GM12892 (cell line): ENCODE data around the gene ABCC1.

Experiments
- POLR2A ChIP-seq: IDR thresholded peaks from 2 replicates; pipeline ENCODE4 v1.6.1; 2011; ENCODE audit warnings: low read depth, low read length, control low read depth
- POLR2AphosphoS5 ChIP-seq: IDR thresholded peaks from 2 replicates; pipeline ENCODE4 v1.6.1; 2011; ENCODE audit warnings: low read depth, low read length, control low read depth
- TAF1 ChIP-seq: IDR thresholded peaks from 2 replicates; pipeline ENCODE4 v1.6.1; 2011; ENCODE audit warnings: low read depth, mild to moderate bottlenecking, control low read depth, low read length, borderline replicate concordance

DNA sequence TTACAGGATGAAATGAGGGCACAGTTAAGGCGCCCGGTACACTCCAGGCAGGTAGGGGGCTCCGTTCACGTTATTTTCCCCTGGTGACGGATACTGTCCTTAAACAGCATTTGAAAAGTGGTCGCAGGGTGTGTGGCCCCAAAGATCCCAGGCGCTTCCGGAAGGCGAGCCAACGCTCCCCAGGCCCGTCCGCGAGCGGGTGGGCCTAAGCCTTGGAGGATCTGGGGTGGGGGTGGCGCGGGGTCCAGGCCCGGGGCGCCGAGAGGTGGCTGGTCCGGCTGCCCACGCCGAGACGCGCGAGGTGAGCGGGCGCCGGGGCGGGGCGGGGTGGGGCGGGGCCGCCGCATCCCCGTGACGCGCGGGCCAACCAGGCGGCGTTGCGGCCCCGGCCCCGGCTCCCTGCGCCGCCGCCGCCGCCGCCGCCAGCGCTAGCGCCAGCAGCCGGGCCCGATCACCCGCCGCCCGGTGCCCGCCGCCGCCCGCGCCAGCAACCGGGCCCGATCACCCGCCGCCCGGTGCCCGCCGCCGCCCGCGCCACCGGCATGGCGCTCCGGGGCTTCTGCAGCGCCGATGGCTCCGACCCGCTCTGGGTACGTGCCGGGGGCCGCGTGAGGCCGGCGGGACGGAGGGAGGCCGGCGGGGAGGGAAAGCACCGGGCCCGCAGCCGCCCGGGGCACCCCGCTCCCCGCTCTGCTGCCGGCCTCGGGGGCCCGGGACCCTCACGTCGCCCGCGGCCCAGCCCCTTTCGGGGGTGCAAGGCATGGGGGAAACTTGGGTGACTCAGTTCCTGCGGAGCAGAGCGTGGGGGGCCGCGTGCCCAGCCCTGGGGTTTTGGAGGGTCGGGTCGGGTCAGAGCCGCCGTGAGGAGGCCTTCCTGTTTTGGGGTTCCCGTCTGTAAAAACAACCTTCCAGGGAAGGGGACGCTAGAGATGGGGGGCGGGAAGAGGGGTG is at the start of gene ABCC1:
- no peak; the same call in 1 of the 2 replicates for TF ChIP-seq POLR2A
- no peak for TF ChIP-seq POLR2AphosphoS5
- TF ChIP-seq TAF1 = no peak
